ENCODE measurements around the gene ERFL. TPM values are rescaled to one million over a fixed set of nuclear protein-coding genes. Genes with fewer than 3 reads are reported as not detected.

The ERFL gene
- total and polyA plus RNA-seq, 3 donors from 2014 or later, result 0.78 to 2.4 (median 2.2) TPM

- Histone ChIP-seq H3K27me3 (no peaks in the 10 kb centered on the region), H3K9me3 (no peaks in the 10 kb centered on the region), H3K4me3 (no peak overlapping the region), H3K36me3 (ENCODE audit: low read depth, missing control alignments) (no peaks in the 10 kb centered on the region), H3K4me1 (peaks cover 6% of the 10 kb centered on the region), H3K27ac (no peak overlapping the region)
- 14 to 15% methylated on average over 21 of the region's 21 CpGs for WGBS, 2 donors
- intact Hi-C loops (cut with DNase I; ENCODE audit: low total_unique reads), result no loop called here
- no peak for DNase-seq
- no peak for TF ChIP-seq CTCF (IDR thresholded peaks at IDR 0.05)
Measured at GRCh38 chr19:41913538-41914423, 14.5 kb downstream of the ERFL start.

- intact Hi-C loops (cut with DNase I; ENCODE audit: low total_unique reads), result no loop called here
- 1 to 2% methylated on average over 42 to 51 of the region's 51 CpGs for WGBS, 2 donors
- H3K27me3 ChIP-seq, result no peaks in the 10 kb centered on the region
Measured at GRCh38 chr19:41912899-41913537, 15.2 kb downstream of the ERFL start.

GRCh38 chr19:41911889-41912731 lies 16.1 kb downstream of the ERFL start:
- Histone ChIP-seq H3K27me3 (no peaks in the 10 kb centered on the region), H3K4me3 (no peak overlapping the region), H3K27ac (no peak overlapping the region), H3K4me1 (peaks cover 6% of the 10 kb centered on the region), H3K36me3 (ENCODE audit: low read depth, missing control alignments) (no peaks in the 10 kb centered on the region), H3K9me3 (no peaks in the 10 kb centered on the region)
- intact Hi-C loops (cut with DNase I; ENCODE audit: low total_unique reads), result no loop called here
- DNase-seq, result no peak
- 19 to 37% methylated on average over 29 of the region's 29 CpGs for WGBS, 2 donors
- TF ChIP-seq POLR2A (IDR thresholded peaks at IDR 0.05), result no peak
- TF ChIP-seq CTCF (IDR thresholded peaks at IDR 0.05), result no peak

More at GRCh38 chr19:41912899-41913537, 15.2 kb downstream of the ERFL start:
- no peaks in the 10 kb centered on the region for H3K36me3 ChIP-seq (ENCODE audit: low read depth, missing control alignments)
- H3K27ac ChIP-seq, result no peak overlapping the region
- H3K4me1 ChIP-seq, result peaks cover 6% of the 10 kb centered on the region
- peak overlapping the region in 1 of 2 donors; percentile 17 for H3K4me3 ChIP-seq
- no peaks in the 10 kb centered on the region for H3K9me3 ChIP-seq
- DNase-seq, result no peak
- TF ChIP-seq CTCF (IDR thresholded peaks at IDR 0.05) (no peak), POLR2A (IDR thresholded peaks at IDR 0.05) (no peak)

GRCh38 chr19:41910992-41911888 lies 17.0 kb downstream of the ERFL start:
- 67 to 71% methylated on average over 13 of the region's 13 CpGs for WGBS, 2 donors
- Histone ChIP-seq H3K27me3 (no peaks in the 10 kb centered on the region), H3K4me1 (peaks cover 6% of the 10 kb centered on the region), H3K4me3 (no peak overlapping the region), H3K27ac (no peak overlapping the region), H3K9me3 (no peaks in the 10 kb centered on the region), H3K36me3 (ENCODE audit: low read depth, missing control alignments) (no peaks in the 10 kb centered on the region)
- intact Hi-C loops (cut with DNase I; ENCODE audit: low total_unique reads), result no loop called here
- TF ChIP-seq CTCF (IDR thresholded peaks at IDR 0.05) (no peak), POLR2A (IDR thresholded peaks at IDR 0.05) (no peak)
- no peak for DNase-seq
